ENCODE data around the gene IZUMO1R. TPM values are rescaled to one million over a fixed set of nuclear protein-coding genes. Genes with fewer than 3 reads are reported as not detected.
"Not testable (repeated sequence)": the region's sequence is repeated elsewhere in the genome, so short reads cannot be mapped to it uniquely, and the experiment has no call there.

Gene IZUMO1R
- total and polyA plus RNA-seq, 2 of the 8 experiments (the other 6 are each of a cell fraction or from before 2014, with no cell fraction given), result not detected

GRCh38 chr11:94350850-94351563, 46.6 kb downstream of the IZUMO1R start:
- H4K20me1 ChIP-seq (replicated peaks in 1 of 2; ENCODE audit: control insufficient read depth in 1 of 2, insufficient read depth in 2 of 2, low read length in 2 of 2); H4K8ac ChIP-seq (ENCODE audit: extremely low read depth, insufficient read depth, low read length); H3K27me3 ChIP-seq (replicated peaks in 1 of 4; ENCODE audit: control insufficient read depth in 3 of 4, extremely low read depth in 1 of 4, insufficient read depth in 3 of 4, low read length in 3 of 4); H3K23me2 ChIP-seq (ENCODE audit: low read depth, low read length); H4K91ac ChIP-seq (replicated peaks; ENCODE audit: insufficient read length, low read length); H3K79me1 ChIP-seq (ENCODE audit: low read depth, low read length); H2BK12ac ChIP-seq (ENCODE audit: low read depth, low read length); H3K27ac ChIP-seq (ENCODE audit: low read depth, low read length); H3K23ac ChIP-seq (ENCODE audit: insufficient read length); H2AFZ ChIP-seq (ENCODE audit: low read length); DNase-seq (ENCODE audit: low read depth in 1 of 2, low spot score in 2 of 2); H3K9me3 ChIP-seq (ENCODE audit: insufficient read depth in 2 of 2, low read depth in 1 of 2, low read length in 1 of 2); H4K5ac ChIP-seq (ENCODE audit: insufficient read length, low read depth, low read length); H2AK5ac ChIP-seq (ENCODE audit: low read depth, low read length); H3K56ac ChIP-seq (replicated peaks; ENCODE audit: insufficient read length, low read depth, low read length); H3K36me3 ChIP-seq (ENCODE audit: control insufficient read depth in 2 of 4, insufficient read depth in 4 of 4, low read length in 3 of 4); H3K9ac ChIP-seq (replicated peaks in 1 of 4; ENCODE audit: extremely low read depth in 1 of 4, low read depth in 3 of 4, low read length in 3 of 4); H3K4me3 ChIP-seq (ENCODE audit: extremely low read depth in 1 of 4, insufficient read depth in 2 of 4, low read depth in 3 of 4, low read length in 4 of 4); H3K4ac ChIP-seq (replicated peaks; ENCODE audit: insufficient read length, low read depth, low read length); H3K4me1 ChIP-seq (replicated peaks in 1 of 4; ENCODE audit: control insufficient read depth in 3 of 4, insufficient read depth in 4 of 4, low read length in 3 of 4); H2BK120ac ChIP-seq (replicated peaks; ENCODE audit: low read depth, low read length); H2BK5ac ChIP-seq (ENCODE audit: low read depth, low read length); POLR2A ChIA-PET (ENCODE audit: partially characterized antibody); H2BK15ac ChIP-seq (ENCODE audit: low read length); CTCF ChIA-PET (ENCODE audit: partially characterized antibody); FAIRE-seq; H3K4me2 ChIP-seq (ENCODE audit: insufficient read depth in 1 of 2, low read depth in 2 of 2, low read length in 2 of 2); H3K14ac ChIP-seq (ENCODE audit: insufficient read length); H3K79me2 ChIP-seq (ENCODE audit: control insufficient read depth in 1 of 2, insufficient read depth in 2 of 2, low read length in 2 of 2); H3K18ac ChIP-seq (ENCODE audit: extremely low read depth, low read length); H2BK20ac ChIP-seq (ENCODE audit: low read length): not testable (repeated sequence)
- 82% methylated on average over 9 of the region's 10 CpGs; no CpG with 5 or more reads in 1 of the 2 experiments for WGBS, 2 experiments (ENCODE audit: extremely low coverage in 1 of 2, insufficient coverage in 1 of 2, insufficient read length in 1 of 2, insufficient replicate concordance in 2 of 2, low coverage in 1 of 2, low lambda C conversion rate in 2 of 2, missing lambda C conversion rate in 1 of 2)

Other genes with a start within 250 kb of the IZUMO1R start
- gene PANX1, start 175.7 kb upstream of the IZUMO1R start, total RNA-seq (2021; fragmentation: NEBNext Ultra II Directional; extraction: Animal tissue kit (Norgen Biotek cat#: 25700)), result 34.5 and 35.2 TPM in 2 replicates
- gene PANX1, start 175.7 kb upstream of the IZUMO1R start, polyA plus RNA-seq (2011; rRNA removed), result 15.4 and 15.9 TPM in 2 replicates
- gene GPR83, start 96.8 kb downstream of the IZUMO1R start, total RNA-seq (2021; fragmentation: NEBNext Ultra II Directional; extraction: Animal tissue kit (Norgen Biotek cat#: 25700)), result 1.3 and 1.5 TPM in 2 replicates
- 0.30 and 0.49 TPM in 2 replicates for gene GPR83, start 96.8 kb downstream of the IZUMO1R start, polyA plus RNA-seq (2011; rRNA removed)
- gene MRE11, start 189.3 kb downstream of the IZUMO1R start, total RNA-seq (2021; fragmentation: NEBNext Ultra II Directional; extraction: Animal tissue kit (Norgen Biotek cat#: 25700)), result 40.1 and 43.4 TPM in 2 replicates
- 5.2 and 7.2 TPM in 2 replicates for gene MRE11, start 189.3 kb downstream of the IZUMO1R start, polyA plus RNA-seq (2011; rRNA removed)
- 10.2 and 12.2 TPM in 2 replicates for gene ANKRD49, start 189.4 kb downstream of the IZUMO1R start, total RNA-seq (2021; fragmentation: NEBNext Ultra II Directional; extraction: Animal tissue kit (Norgen Biotek cat#: 25700))
- gene ANKRD49, start 189.4 kb downstream of the IZUMO1R start, polyA plus RNA-seq (2011; rRNA removed), result 4.6 and 7.4 TPM in 2 replicates
- not detected in 2 replicates for gene C11orf97, start 207.9 kb downstream of the IZUMO1R start, total RNA-seq (2021; fragmentation: NEBNext Ultra II Directional; extraction: Animal tissue kit (Norgen Biotek cat#: 25700))
- gene C11orf97, start 207.9 kb downstream of the IZUMO1R start, polyA plus RNA-seq (2011; rRNA removed), result not detected in 2 replicates
- 7.0 and 8.0 TPM in 2 replicates for gene FUT4, start 239.3 kb downstream of the IZUMO1R start, total RNA-seq (2021; fragmentation: NEBNext Ultra II Directional; extraction: Animal tissue kit (Norgen Biotek cat#: 25700))
- 2.6 and 3.2 TPM in 2 replicates for gene FUT4, start 239.3 kb downstream of the IZUMO1R start, polyA plus RNA-seq (2011; rRNA removed)

All from H1 (cell line).